HG03175 (cell line): ENCODE data around the gene TSPAN32.
"Not testable (repeated sequence)": the region's sequence is repeated elsewhere in the genome, so short reads cannot be mapped to it uniquely, and the experiment has no call there.

ENCODE experiments used
- ATAC-seq: cut with Tn5 transposase; IDR thresholded peaks from one replicate; pipeline ENCODE4 v1.9.1; 2021; ENCODE audit warnings: mild to moderate bottlenecking, moderate library complexity; ENCODE audit not compliant: unreplicated experiment

The TSPAN32 gene

GRCh38 chr11:2332569-2332968 is 30.8 kb downstream of the TSPAN32 start:
- not testable (repeated sequence) for ATAC-seq

- not testable (repeated sequence) for ATAC-seq
Measured at GRCh38 chr11:2333486-2334205, 31.8 kb downstream of the TSPAN32 start.

DNA sequence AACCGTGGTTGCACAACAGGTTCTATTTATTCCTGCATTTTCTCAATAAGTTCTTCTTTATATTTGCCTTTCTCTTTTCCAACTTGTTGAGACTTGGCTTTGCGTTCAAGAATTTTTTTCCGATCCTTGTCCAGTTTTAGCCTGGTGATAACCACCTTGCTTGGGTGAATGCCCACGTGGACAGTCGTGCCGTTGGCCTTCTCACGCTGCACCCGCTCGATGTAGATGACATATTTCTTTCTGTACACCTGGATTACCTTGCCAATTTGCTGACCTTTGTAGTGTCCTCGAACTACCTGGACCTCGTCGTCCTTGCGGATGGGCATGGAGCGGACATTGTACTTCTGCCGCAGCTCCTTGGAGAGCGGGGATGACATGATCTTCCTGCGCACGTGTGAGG is 33.5 kb downstream of the TSPAN32 start:
- ATAC-seq, result not testable (repeated sequence)

GRCh38 chr11:2338760-2339159 is 36.9 kb downstream of the TSPAN32 start:
- not testable (repeated sequence) for ATAC-seq

DNA sequence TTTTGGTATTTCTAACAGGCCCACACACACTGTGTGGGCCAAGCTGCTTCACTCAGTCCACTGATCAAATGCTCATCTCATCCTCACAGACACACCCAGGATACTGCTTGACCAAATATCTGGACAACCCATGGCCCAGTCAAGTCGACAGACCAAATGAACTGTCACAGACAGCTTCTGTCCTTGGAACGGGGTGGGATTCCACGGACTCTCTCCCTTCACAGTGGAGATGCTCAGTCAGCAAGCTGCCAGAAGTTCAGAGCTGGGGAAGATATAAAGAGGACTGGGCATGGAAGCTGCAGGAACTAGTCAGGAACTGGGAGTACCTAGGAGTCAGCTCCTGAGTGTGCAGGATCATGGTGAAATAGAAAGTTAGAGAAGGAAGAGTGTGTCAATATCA is 40.7 kb downstream of the TSPAN32 start:
- no peak for ATAC-seq

DNA sequence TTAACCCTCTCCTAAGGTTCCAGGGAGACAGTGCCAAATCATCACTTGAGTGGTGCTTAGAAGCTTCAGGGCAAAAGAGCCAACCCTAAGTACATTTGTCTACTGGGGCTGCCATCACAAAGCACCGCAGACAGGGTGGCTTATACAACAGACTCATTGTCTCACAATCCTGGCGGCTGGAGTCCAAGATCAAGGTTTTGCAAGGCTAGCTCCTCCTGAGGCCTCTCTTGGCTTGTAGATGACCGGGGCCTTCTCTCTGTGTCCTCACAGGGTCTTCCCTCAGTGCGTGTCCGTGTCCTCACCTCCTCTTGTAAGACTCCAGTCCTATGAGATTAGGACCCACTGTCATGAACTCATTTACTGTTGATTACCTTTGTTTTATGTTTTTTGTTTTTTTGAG is 41.2 kb downstream of the TSPAN32 start:
- no peak for ATAC-seq

- no peak for ATAC-seq
Measured at GRCh38 chr11:2343502-2343901, 41.7 kb downstream of the TSPAN32 start.

GRCh38 chr11:2345050-2345449 is 43.2 kb downstream of the TSPAN32 start:
- no peak for ATAC-seq

DNA sequence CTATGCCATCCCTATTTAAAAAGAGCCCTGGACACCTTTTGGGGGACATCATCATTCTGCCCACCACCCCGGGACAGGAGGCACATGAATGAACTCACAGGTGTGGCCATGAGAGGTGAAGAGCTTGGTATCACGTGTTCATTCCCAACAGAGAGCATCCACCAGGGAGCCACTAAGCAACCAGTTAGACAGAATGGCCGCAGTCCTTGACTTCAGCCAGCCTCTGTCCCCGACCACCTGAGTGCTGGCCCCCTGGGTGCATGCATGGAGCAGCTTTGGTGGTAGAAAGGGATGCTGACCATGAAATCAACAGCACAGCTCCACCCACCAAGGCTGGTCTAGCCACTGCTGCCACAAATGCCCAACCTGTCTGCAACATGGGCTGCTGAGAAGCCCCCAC is 44.2 kb downstream of the TSPAN32 start:
- ATAC-seq, result no peak

- no peak for ATAC-seq
Measured at GRCh38 chr11:2346586-2347307, 44.9 kb downstream of the TSPAN32 start.

GRCh38 chr11:2347308-2347830 is 45.6 kb downstream of the TSPAN32 start:
- no peak for ATAC-seq

GRCh38 chr11:2348986-2349385 is 47.2 kb downstream of the TSPAN32 start:
- ATAC-seq, result no peak

DNA sequence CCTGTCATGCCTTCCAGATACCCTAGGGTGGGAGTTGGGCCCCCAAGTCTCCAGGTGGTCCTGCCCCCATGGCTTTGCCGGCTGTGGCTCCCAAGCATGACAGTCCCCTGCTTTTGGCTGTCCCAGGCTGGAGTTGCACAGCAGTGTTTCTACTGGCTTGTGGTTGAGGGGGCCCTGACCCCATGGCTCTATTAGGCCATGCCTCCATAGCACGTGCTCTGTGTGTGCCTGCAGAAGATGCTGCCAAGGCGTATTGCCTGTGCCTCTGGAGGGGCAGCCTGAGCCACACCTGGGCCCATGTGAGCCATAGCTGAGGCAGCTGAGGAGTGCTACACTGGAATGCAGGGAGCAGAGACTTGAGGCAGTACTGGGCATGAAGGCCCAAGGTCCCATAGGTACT is 49.9 kb downstream of the TSPAN32 start:
- no peak for ATAC-seq

- ATAC-seq, result no peak
Measured at GRCh38 chr11:2352420-2352819, 50.6 kb downstream of the TSPAN32 start.

DNA sequence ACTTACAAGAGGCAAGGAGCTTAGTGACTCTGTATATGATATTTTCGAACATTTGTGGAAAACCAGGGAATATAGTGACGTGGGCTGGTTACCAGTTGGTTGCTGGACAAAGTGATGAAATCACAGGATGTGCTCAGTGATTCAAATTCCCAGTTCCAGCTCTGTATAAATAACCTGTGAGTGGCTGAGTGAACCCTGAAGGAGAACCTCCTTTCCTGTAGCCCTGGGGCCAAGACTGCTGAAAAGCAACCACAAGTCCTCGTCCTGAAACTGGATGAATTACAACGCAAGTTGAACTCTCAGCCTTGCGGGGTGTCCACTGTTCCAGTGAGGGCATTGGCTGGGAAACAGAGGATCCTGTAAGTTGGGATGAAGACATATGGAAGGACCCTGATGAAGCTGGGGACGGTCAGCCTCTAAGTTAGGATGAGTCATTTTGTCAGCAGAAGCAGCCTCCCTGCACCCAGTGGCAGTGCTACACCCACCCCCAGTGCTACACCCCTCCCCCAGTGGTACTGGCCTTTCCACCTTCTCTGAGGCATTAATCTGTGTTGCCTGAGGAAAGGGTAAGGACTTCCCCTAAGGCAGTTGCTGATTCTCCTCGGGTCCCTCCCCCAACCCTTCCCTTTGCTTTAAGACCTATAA is 53.3 kb downstream of the TSPAN32 start:
- no peak for ATAC-seq

DNA sequence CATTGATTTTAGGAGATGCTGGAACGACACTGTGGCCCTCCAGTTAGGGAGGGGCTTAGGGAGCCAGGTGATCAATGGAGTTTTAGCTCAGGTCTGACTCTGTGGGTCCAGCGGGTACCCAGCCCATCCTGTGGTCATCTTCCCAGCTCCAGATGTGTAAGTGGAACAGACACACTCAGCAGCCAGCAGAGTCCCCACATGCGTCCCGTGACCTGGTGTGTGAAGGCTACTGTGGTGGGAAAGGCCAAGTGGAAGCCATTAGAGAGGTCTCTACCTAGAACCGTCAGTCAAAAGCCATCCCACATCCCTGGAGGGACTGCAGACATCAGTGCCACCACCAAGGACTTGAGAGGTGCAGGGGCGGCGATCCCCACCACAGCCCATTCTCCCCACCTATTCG is 55.4 kb downstream of the TSPAN32 start:
- ATAC-seq, result no peak

- ATAC-seq, result not testable (repeated sequence)
Measured at GRCh38 chr11:2357651-2358050, 55.8 kb downstream of the TSPAN32 start.

- ATAC-seq, result no peak
Measured at GRCh38 chr11:2358754-2359442, 57.1 kb downstream of the TSPAN32 start.

DNA sequence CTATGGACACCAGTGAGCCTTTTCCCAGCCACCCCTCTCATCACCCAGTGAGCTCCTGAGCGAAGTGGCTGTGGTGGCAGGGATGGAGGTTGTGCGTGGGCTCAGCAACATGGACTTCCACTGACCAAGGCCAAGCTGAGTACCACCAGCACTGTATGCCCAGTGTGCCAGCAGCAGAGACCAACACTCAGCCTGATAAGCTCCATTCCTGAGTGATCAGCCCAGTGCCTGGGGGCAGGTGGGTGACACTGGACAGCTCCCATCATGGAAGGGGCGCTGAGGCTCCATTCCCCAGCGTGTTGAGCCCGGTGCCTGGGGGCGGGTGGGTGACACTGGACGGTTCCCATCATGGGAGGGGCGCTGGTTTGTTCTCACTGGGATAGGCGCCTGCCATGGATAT is 57.7 kb downstream of the TSPAN32 start:
- ATAC-seq, result no peak

GRCh38 chr11:2360081-2360642 is 58.3 kb downstream of the TSPAN32 start:
- no peak for ATAC-seq

GRCh38 chr11:2361565-2361964 is 59.8 kb downstream of the TSPAN32 start:
- ATAC-seq, result no peak
